ENCODE measurements around the gene ARNT2.

Gene ARNT2

GRCh38 chr15:80441041-80441440, 36.9 kb downstream of the ARNT2 start:
- no peak for DNase-seq (ENCODE audit: low read depth in 1 of 2, low spot score in 1 of 2)

GRCh38 chr15:80441714-80442113, 37.5 kb downstream of the ARNT2 start:
- no peak for DNase-seq (ENCODE audit: low read depth in 1 of 2, low spot score in 1 of 2)

DNA sequence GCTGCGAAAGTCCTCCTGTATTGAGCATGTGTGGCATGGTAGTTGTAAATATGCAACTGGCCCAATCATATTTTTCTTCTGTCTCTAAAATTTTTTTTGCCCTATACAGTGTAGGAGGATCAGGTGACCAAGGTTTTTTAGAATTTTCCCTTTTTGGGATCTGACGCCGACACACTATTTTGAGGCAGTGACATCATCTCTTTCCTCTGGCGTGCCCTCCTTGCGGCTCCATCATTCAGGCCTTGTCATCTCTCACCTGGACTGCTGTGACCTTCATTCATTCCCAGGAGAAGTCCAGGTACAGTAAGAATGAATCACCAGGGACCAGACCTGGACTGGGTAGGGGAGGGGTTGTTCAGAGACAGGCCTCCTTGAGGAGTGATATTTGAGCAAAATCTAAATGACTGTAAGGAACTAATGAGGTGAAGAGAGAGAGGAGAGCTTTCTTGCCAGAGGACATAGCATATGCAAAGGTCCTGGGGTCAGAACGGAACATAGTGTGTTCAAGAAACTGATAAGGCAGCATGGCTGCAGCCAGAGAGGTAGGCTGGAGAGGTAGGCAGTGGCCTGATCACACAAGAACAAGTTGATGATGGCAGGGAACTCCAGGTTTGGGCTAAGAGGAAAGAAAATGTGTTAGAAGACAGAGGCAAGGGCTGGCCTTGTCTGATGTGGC, 38.7 kb downstream of the ARNT2 start:
- DNase-seq (ENCODE audit: low read depth in 1 of 2, low spot score in 1 of 2), result no peak

GRCh38 chr15:80444680-80445251, 40.6 kb downstream of the ARNT2 start:
- no peak for DNase-seq (ENCODE audit: low read depth in 1 of 2, low spot score in 1 of 2)

DNA sequence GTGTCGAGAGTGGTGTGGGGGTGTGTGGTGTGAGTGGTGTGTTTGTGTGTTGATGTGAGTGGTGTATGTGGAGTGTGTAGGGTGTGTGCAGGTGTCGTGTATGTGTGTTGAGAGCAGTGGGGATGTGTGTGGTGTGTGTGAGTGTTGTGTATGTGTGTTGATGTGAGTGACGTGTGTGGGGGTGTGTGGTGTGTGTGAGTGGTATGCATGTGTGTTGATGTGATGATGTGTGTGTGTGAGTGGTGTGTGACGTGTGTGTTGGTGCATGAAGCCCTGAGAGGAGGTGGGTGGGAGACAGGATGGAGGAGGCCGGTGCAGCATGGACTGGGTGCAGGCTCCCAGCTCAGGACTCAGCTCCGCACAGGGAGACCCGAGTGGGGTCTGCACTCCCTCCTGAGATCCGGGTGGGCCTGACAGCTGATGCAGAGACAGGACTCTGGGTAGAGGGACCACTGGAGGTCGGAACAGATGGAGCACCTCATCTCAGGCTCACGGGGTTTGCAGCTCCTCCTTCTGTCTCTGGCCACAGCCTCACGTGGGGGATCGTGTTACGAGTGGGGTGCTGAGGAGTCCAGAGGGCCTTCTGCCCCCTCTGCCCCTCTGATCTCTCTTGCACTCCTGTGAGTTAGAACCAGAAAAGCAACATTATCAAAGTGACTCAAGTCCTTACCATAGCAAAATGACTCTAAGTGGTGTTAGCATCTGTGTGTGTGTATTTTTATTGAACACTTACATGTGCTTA, 41.3 kb downstream of the ARNT2 start:
- DNase-seq (ENCODE audit: low read depth in 1 of 2, low spot score in 1 of 2), result no peak

DNA sequence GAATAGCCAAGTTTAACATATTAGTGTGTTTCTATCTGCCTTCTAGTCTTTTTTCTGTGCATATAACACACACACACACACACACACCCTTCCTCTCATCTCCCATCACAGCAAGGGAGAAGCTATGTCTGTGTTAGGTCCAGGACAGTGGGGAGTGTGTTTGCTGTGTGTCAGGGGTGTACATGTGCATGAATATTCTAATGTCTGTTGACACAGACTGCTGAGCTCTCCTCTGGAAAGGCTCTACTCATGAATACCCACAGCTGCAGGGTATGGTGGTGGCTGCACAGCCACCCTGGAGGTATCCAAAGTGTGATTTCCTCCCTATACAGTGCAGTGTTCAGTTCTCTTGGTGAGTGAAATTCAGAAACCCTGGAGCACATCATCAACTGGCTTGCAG, 42.9 kb downstream of the ARNT2 start:
- DNase-seq (ENCODE audit: low read depth in 1 of 2, low spot score in 1 of 2), result no peak

DNA sequence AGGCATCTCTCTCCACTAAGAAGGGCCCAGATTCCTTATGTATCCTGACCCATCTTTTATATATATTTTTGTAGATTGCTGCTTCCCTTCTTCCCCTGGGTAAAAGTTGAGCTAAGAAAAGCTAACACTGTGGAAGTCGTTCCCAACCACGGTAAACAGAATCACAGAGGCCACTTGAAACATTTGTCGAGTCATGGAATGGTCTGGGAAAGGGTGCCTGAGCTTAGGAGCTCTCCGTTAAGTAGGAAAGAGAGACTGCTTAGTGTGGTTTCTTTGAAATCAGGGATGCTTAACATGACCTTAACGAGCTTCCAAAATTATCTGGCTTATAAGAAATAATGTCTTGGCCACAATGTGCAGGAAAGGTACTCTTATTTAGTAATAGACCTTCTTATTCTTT, 45.6 kb downstream of the ARNT2 start:
- DNase-seq (ENCODE audit: low read depth in 1 of 2, low spot score in 1 of 2), result no peak

DNA sequence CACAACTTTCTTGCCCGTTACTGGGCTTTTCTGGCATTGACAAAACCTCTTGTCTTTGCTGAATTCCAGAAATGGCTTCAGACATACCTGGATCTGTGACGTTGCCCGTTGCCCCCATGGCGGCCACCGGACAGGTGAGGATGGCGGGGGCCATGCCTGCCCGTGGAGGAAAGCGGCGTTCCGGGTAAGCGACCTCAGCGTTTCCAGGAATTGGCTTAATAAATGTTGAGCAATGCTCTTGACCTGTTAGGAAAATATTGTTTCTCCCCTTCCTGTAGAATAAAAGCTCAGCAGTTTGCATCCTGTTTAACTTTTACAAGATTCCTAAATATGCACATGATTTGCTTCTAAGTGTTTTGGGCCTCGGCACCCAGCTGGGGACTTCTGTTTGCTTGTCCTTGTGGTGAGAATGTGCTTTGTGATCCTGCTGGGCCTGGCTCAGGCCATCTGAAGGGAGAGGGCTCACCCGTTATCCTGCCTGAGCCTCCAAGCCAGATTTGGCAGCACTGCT, 46.7 kb downstream of the ARNT2 start:
- no peak for DNase-seq (ENCODE audit: low read depth in 1 of 2, low spot score in 1 of 2)

DNA sequence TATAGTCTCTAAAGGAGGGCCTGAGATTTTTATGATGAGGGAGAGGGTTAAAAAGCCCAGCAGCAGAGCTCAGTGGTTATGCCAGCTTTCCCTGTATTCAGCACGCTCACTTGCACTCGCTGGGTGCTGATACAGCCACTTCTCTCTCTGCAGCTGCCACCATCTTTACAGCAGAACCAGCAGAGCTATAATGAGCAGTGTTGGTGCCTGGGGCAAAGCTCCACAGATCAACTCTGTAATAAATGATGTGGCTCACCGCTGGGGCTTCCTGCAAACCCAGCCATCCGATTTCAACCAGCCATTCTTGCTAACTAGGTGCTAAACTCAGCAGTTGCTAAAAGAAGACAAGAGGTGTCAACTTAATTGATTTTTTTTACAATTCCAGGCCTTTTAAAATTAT, 48.0 kb downstream of the ARNT2 start:
- no peak for DNase-seq (ENCODE audit: low read depth in 1 of 2, low spot score in 1 of 2)

- no peak for DNase-seq (ENCODE audit: low read depth in 1 of 2, low spot score in 1 of 2)
These were observed 51.0 kb downstream of the ARNT2 start for GRCh38 chr15:80455051-80455648.

DNA sequence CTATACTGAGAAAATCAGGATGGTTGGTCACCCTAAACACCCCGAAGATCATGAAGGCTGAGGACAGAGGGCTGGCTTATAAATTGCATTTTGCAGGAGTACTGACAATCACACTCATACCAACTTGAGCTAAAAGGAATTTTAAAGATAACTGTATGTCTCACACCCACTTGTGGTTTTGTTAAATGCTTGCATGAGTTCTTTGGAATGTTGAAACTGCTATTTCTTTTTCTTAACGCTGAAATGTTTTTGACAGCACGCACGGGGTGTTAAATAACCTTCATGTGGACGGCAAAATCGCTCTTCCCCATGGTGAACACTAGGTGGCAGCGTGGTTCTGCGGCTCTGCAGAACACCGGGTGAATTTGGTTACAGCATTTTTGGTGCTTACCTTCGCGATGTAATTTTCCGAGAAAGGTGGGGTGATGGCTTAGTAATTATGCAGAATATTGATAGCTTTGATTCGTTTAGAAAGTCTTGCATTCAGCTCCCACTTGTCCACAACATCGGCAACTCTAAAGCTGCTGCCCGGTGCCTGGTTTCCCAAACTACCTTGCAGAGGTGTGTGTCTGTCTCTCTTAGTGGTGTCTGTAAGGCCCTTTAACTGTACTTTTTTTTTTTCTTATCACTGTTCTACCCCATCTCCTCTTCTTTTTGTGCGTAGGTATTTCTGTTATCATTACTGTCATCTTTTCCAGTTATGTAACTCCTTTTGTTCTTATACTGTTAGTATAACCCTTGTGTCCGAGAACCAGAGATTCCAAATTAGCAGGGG, 51.7 kb downstream of the ARNT2 start:
- DNase-seq (ENCODE audit: low read depth in 1 of 2, low spot score in 1 of 2), result peak in 1 of 2 donors; percentile 8

- DNase-seq (ENCODE audit: low read depth in 1 of 2, low spot score in 1 of 2), result no peak
These were observed 52.6 kb downstream of the ARNT2 start for GRCh38 chr15:80456517-80457492.

DNA sequence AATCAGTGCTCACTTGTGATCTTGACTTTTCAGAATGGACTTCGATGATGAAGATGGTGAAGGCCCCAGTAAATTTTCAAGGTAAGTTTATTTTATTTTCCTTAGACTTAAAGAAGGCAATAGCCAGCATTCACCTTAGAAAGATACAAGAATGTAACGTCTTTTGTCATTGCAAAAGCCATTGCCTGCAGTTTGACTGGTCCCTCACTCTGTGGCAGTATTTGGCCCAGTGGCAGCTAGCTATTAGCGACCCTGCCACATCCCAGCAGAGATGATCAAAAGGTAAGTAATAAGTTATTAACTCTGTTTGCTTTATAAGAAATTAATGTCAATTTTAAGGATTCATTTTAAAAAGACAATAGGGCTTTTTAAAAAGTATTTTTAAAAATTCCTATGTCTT, 53.7 kb downstream of the ARNT2 start:
- DNase-seq (ENCODE audit: low read depth in 1 of 2, low spot score in 1 of 2), result no peak

GRCh38 chr15:80458580-80458979, 54.4 kb downstream of the ARNT2 start:
- no peak for DNase-seq (ENCODE audit: low read depth in 1 of 2, low spot score in 1 of 2)

DNA sequence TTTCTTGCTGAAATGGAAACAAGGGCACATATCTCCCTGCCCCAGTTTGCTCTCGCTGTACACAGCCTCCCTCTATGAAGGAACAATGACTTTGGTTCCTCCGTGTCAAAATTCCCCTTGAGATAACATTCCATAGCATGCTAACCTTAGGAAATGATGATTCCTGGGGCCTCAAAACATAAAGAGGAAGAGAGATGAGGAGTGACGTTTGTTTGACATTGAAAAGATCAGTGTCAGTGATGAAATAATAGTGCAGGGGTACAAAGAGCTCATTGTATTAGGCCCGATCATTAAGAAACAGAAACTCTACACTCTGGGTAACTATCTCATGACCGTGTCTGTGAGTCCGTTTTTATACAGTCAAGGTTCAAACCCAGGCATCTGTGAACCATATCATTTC, 55.2 kb downstream of the ARNT2 start:
- no peak for DNase-seq (ENCODE audit: low read depth in 1 of 2, low spot score in 1 of 2)

DNA sequence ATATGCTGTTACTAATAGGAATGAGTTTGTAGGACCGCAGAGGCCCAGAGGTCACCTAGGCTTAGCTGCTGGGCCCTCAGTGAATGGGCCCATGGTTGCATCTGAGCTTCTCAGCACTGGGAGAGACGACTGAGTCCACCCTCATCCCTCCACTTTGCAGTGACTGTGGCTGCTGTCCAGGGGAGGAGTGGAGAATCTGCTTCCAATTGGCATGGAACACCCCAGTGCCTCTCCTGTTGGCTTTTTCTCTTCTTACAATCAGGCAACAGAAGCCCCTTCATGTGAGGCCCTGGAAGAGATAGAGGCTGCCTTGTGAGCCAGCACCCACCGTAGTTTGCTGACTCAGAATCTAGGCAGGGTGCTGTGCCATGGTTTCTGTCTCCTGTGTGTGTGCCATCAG, 55.6 kb downstream of the ARNT2 start:
- DNase-seq (ENCODE audit: low read depth in 1 of 2, low spot score in 1 of 2), result no peak

DNA sequence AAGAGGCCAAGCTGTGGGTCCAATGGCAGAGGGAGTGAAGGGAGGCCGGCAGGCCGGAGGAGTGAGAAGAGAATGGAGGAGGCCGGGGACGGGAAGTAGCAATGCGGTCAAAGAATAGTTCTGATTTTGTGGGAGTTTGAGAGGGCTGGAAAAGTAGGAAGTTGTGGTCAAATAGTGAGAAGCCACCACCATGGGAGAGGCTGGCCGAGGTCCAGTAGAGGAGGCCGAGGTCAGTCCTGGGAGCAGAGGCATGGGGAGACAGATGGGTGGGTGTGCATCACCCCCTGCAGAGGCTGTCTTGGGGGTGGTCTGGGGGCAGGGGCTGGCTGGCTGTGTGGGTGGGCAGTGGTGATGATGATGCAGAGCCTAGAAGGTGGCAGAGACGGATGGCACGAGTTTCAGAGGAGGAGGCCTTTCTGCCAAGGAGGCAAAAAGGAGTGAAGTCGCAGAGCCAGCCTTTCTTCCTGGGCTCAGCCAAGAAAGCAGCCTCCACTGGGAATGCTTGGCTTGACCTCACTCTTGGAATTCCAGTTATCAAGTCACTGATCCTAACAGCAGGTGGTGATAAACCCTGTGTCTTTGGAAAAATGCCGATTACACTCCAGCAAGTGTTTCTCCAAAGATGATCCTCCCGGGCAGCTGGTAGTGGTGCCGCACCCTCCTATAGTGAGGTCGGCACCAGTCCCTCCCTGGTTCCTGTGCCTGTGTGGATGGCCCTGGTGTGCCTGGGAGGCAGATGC, 57.3 kb downstream of the ARNT2 start:
- DNase-seq (ENCODE audit: low read depth in 1 of 2, low spot score in 1 of 2), result no peak

GRCh38 chr15:80462111-80462510, 57.9 kb downstream of the ARNT2 start:
- no peak for DNase-seq (ENCODE audit: low read depth in 1 of 2, low spot score in 1 of 2)

- DNase-seq (ENCODE audit: low read depth in 1 of 2, low spot score in 1 of 2), result no peak
These were observed 58.8 kb downstream of the ARNT2 start for GRCh38 chr15:80462836-80463512.
